GM18909 (cell line): ENCODE data around the gene B3GNT5.

Source experiments
- ATAC-seq: cut with Tn5 transposase; IDR thresholded peaks from one replicate; pipeline ENCODE4 v1.9.1; 2021; ENCODE audit warnings: mild to moderate bottlenecking; ENCODE audit not compliant: unreplicated experiment, poor library complexity

Gene B3GNT5

GRCh38 chr3:183262875-183263378 is 9.9 kb downstream of the B3GNT5 start:
- no peak for ATAC-seq

- ATAC-seq, result no peak
Measured at GRCh38 chr3:183264268-183264667, 11.2 kb downstream of the B3GNT5 start.

- ATAC-seq, result no peak
Measured at GRCh38 chr3:183265157-183265642, 12.1 kb downstream of the B3GNT5 start.

- ATAC-seq, result no peak
Measured at GRCh38 chr3:183265834-183266417, 12.9 kb downstream of the B3GNT5 start.

GRCh38 chr3:183266454-183266853 is 13.4 kb downstream of the B3GNT5 start:
- no peak for ATAC-seq

GRCh38 chr3:183267140-183267539 is 14.1 kb downstream of the B3GNT5 start:
- ATAC-seq, result no peak

- ATAC-seq, result no peak
Measured at GRCh38 chr3:183268366-183268765, 15.3 kb downstream of the B3GNT5 start.

GRCh38 chr3:183269345-183269744 is 16.3 kb downstream of the B3GNT5 start:
- no peak for ATAC-seq

GRCh38 chr3:183270344-183270743 is 17.3 kb downstream of the B3GNT5 start:
- ATAC-seq, result no peak

GRCh38 chr3:183272142-183272541 is 19.1 kb downstream of the B3GNT5 start:
- no peak for ATAC-seq

GRCh38 chr3:183272791-183273190 is 19.7 kb downstream of the B3GNT5 start:
- ATAC-seq, result no peak

GRCh38 chr3:183274609-183275008 is 21.6 kb downstream of the B3GNT5 start:
- no peak for ATAC-seq

- no peak for ATAC-seq
Measured at GRCh38 chr3:183275418-183275817, 22.4 kb downstream of the B3GNT5 start.

- ATAC-seq, result no peak
Measured at GRCh38 chr3:183275937-183276336, 22.9 kb downstream of the B3GNT5 start.

GRCh38 chr3:183277260-183277659 is 24.2 kb downstream of the B3GNT5 start:
- no peak for ATAC-seq

- no peak for ATAC-seq
Measured at GRCh38 chr3:183278479-183279088, 25.5 kb downstream of the B3GNT5 start.

GRCh38 chr3:183279371-183279770 is 26.3 kb downstream of the B3GNT5 start:
- ATAC-seq, result no peak

GRCh38 chr3:183281126-183281797 is 28.2 kb downstream of the B3GNT5 start:
- ATAC-seq, result no peak

- ATAC-seq, result no peak
Measured at GRCh38 chr3:183283886-183284285, 30.8 kb downstream of the B3GNT5 start.

- no peak for ATAC-seq
Measured at GRCh38 chr3:183284570-183284969, 31.5 kb downstream of the B3GNT5 start.

- ATAC-seq, result no peak
Measured at GRCh38 chr3:183285318-183285717, 32.3 kb downstream of the B3GNT5 start.
